ENCODE data around the gene MAP3K21. TPM values are rescaled to one million over a fixed set of nuclear protein-coding genes. Genes with fewer than 3 reads are reported as not detected.

Gene MAP3K21
- total RNA-seq, 1 donor from 2014 or later: 0.67 TPM

GRCh38 chr1:233331676-233332519 lies 4.4 kb downstream of the MAP3K21 start:
- no peak for TF ChIP-seq CTCF (IDR thresholded peaks at IDR 0.05; ENCODE audit: unreplicated experiment)
- H3K4me1 Mint-ChIP-seq (ENCODE audit: unreplicated experiment): no peaks in the 10 kb centered on the region
- H3K9me3 Mint-ChIP-seq (ENCODE audit: unreplicated experiment): no peaks in the 10 kb centered on the region
- H3K27ac Mint-ChIP-seq (ENCODE audit: unreplicated experiment): no peak overlapping the region
- no peak overlapping the region for H3K4me3 Mint-ChIP-seq (ENCODE audit: unreplicated experiment)
- no peaks in the 10 kb centered on the region for H3K36me3 Mint-ChIP-seq (ENCODE audit: low read depth, unreplicated experiment)
- H3K27me3 Mint-ChIP-seq (ENCODE audit: unreplicated experiment): peaks cover 9% of the 10 kb centered on the region
- DNase-seq (ENCODE audit: low spot score): no peak

DNA sequence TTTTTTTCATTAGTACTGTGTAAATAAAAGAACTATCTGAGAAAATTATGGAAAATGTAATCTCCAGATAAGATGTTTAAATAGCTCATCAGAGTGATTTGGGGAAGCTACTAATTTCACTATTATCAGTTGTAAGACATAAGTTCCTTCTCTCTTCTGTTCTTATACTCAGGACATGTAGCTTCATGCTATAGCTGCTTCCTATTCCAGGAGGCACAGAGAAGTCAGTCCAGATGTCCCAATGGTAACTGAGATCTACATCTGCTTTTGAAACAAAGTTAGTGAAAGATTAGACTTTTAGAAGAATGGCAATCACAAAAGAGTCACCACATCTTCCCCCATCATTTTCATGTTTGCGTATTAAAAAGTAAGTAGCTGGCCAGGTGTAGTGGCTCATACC lies 5.6 kb downstream of the MAP3K21 start:
- H3K4me3 Mint-ChIP-seq (ENCODE audit: unreplicated experiment): no peak overlapping the region
- no peak for DNase-seq (ENCODE audit: low spot score)
- no peaks in the 10 kb centered on the region for H3K36me3 Mint-ChIP-seq (ENCODE audit: low read depth, unreplicated experiment)
- TF ChIP-seq CTCF (IDR thresholded peaks at IDR 0.05; ENCODE audit: unreplicated experiment): no peak
- no peak overlapping the region for H3K27ac Mint-ChIP-seq (ENCODE audit: unreplicated experiment)
- peaks cover 8% of the 10 kb centered on the region for H3K27me3 Mint-ChIP-seq (ENCODE audit: unreplicated experiment)
- H3K9me3 Mint-ChIP-seq (ENCODE audit: unreplicated experiment): no peaks in the 10 kb centered on the region
- H3K4me1 Mint-ChIP-seq (ENCODE audit: unreplicated experiment): no peaks in the 10 kb centered on the region

DNA sequence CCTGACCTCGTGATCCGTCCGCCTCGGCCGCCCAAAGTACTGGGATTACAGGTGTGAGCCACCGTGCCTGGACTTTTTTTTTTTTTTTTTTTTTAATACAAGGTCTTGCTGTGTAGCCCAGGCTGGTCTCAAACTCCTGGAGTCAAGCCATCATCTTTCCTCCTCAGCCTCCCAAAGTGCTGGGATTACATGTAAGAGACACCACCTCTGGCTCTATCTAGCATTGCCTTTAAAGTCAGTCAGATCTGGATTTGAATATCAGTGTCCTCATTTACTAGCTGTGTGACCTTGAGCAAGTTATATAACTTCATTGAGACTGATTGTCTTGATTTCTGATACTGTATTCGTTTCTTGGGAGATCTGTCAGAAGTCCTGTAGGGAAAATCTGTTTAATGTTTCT lies 6.6 kb downstream of the MAP3K21 start:
- H3K27me3 Mint-ChIP-seq (ENCODE audit: unreplicated experiment): peaks cover 5% of the 10 kb centered on the region
- H3K27ac Mint-ChIP-seq (ENCODE audit: unreplicated experiment): no peak overlapping the region
- H3K4me3 Mint-ChIP-seq (ENCODE audit: unreplicated experiment): no peak overlapping the region
- no peaks in the 10 kb centered on the region for H3K36me3 Mint-ChIP-seq (ENCODE audit: low read depth, unreplicated experiment)
- H3K9me3 Mint-ChIP-seq (ENCODE audit: unreplicated experiment): no peaks in the 10 kb centered on the region
- TF ChIP-seq CTCF (IDR thresholded peaks at IDR 0.05; ENCODE audit: unreplicated experiment): no peak
- no peak for DNase-seq (ENCODE audit: low spot score)
- no peaks in the 10 kb centered on the region for H3K4me1 Mint-ChIP-seq (ENCODE audit: unreplicated experiment)

DNA sequence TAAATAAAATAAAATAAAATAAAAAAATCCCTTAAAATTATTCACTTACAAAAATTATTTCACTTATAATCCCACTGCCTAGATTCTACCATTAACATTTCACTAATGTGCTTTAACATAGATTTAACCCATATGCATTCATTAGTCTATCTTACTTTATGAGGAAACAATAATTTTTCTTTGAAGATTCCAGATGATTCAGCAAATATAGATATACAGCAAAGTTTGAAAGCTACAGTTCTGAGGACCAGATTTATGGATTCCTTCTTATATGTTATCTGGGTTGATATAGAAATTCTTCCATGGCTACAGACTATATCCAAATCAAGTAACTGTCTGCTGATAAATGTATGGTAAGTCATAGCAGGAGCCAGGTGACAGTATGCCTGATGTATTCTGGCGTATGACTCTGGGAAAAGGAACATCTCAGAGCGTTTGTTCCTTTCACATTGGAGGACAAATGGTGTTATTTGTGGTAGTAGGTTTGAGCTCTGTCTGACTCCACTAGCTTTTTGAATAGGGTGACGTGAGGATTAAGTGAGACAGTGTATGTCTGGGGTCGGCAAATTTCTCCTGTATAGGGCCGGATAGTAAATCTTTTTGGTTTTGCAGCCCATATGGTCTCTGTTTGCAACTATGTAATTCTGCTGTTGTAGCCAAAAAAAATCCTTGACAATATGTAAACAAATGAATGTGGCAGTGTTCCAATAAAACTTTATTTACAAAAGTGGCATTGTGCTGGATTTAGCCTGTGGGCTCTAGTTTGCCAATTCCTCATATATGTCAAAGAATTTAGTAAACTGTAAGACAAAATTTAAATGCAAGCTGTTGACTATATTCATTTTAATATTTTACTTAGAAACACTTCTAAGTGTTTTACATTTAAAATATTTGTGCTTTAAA lies 9.3 kb downstream of the MAP3K21 start:
- no peaks in the 10 kb centered on the region for H3K36me3 Mint-ChIP-seq (ENCODE audit: low read depth, unreplicated experiment)
- no peak for DNase-seq (ENCODE audit: low spot score)
- TF ChIP-seq CTCF (IDR thresholded peaks at IDR 0.05; ENCODE audit: unreplicated experiment): no peak
- H3K4me3 Mint-ChIP-seq (ENCODE audit: unreplicated experiment): no peak overlapping the region
- H3K9me3 Mint-ChIP-seq (ENCODE audit: unreplicated experiment): no peaks in the 10 kb centered on the region
- peaks cover 10% of the 10 kb centered on the region for H3K4me1 Mint-ChIP-seq (ENCODE audit: unreplicated experiment)
- H3K27me3 Mint-ChIP-seq (ENCODE audit: unreplicated experiment): no peaks in the 10 kb centered on the region
- no peak overlapping the region for H3K27ac Mint-ChIP-seq (ENCODE audit: unreplicated experiment)
